ENCODE results near the gene CD8A.
"Not testable (repeated sequence)": the region's sequence is repeated elsewhere in the genome, so short reads cannot be mapped to it uniquely, and the experiment has no call there.

CD8A gene

GRCh38 chr2:86746939-86747338, 43.8 kb downstream of the CD8A start (continued):
- TF ChIP-seq PPARA (CRISPR knock-in tag; IDR thresholded peaks at IDR 0.05; ENCODE audit: borderline replicate concordance) (no peak), TCF4 (CRISPR knock-in tag; IDR thresholded peaks at IDR 0.05; ENCODE audit: borderline replicate concordance) (no peak), ZNF565 (CRISPR knock-in tag; conservative IDR thresholded peaks at IDR 0.05; ENCODE audit: low read depth) (no peak), ZFP30 (CRISPR knock-in tag; IDR thresholded peaks at IDR 0.05) (no peak)
- TF ChIP-seq, protein P1, sequence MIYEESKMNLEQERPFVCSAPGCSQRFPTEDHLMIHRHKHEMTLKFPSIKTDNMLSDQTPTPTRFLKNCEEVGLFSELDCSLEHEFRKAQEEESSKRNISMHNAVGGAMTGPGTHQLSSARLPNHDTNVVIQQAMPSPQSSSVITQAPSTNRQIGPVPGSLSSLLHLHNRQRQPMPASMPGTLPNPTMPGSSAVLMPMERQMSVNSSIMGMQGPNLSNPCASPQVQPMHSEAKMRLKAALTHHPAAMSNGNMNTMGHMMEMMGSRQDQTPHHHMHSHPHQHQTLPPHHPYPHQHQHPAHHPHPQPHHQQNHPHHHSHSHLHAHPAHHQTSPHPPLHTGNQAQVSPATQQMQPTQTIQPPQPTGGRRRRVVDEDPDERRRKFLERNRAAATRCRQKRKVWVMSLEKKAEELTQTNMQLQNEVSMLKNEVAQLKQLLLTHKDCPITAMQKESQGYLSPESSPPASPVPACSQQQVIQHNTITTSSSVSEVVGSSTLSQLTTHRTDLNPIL (CRISPR knock-in tag; IDR thresholded peaks at IDR 0.05; ENCODE audit: low read depth) = no peak

DNA sequence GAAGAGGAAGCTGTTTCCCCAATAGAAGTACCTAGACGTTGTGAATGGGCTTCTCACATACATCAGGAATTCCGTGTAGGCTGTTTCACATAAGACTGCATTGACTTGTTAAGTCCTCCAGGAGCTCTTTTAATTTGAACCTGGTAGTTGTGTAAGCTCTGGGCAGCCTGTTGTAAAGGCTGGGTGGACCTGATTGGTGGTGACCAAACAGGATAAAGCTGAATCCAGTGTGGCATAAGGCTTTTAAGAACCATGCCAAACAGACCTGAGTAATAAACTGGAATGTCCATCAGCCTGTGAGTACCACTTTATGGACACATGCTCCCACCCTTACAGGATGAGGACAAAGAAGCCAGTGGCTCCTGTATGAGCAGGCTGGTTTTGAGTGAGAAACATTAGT, 46.6 kb downstream of the CD8A start:
- TF ChIP-seq PATZ1 (CRISPR knock-in tag; IDR thresholded peaks at IDR 0.05; ENCODE audit: borderline replicate concordance) = no peak
- no peak for TF ChIP-seq TCF4 (CRISPR knock-in tag; IDR thresholded peaks at IDR 0.05; ENCODE audit: borderline replicate concordance)
- TF ChIP-seq, protein P2, sequence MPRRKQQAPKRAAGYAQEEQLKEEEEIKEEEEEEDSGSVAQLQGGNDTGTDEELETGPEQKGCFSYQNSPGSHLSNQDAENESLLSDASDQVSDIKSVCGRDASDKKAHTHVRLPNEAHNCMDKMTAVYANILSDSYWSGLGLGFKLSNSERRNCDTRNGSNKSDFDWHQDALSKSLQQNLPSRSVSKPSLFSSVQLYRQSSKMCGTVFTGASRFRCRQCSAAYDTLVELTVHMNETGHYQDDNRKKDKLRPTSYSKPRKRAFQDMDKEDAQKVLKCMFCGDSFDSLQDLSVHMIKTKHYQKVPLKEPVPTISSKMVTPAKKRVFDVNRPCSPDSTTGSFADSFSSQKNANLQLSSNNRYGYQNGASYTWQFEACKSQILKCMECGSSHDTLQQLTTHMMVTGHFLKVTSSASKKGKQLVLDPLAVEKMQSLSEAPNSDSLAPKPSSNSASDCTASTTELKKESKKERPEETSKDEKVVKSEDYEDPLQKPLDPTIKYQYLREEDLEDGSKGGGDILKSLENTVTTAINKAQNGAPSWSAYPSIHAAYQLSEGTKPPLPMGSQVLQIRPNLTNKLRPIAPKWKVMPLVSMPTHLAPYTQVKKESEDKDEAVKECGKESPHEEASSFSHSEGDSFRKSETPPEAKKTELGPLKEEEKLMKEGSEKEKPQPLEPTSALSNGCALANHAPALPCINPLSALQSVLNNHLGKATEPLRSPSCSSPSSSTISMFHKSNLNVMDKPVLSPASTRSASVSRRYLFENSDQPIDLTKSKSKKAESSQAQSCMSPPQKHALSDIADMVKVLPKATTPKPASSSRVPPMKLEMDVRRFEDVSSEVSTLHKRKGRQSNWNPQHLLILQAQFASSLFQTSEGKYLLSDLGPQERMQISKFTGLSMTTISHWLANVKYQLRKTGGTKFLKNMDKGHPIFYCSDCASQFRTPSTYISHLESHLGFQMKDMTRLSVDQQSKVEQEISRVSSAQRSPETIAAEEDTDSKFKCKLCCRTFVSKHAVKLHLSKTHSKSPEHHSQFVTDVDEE (CRISPR knock-in tag; IDR thresholded peaks at IDR 0.05) = no peak
- no peak for TF ChIP-seq RARB (CRISPR knock-in tag; IDR thresholded peaks at IDR 0.05)
- TF ChIP-seq ZFP3 (CRISPR knock-in tag; IDR thresholded peaks at IDR 0.05) = no peak
- no peak for TF ChIP-seq SNAI2 (CRISPR knock-in tag; IDR thresholded peaks at IDR 0.05)
- TF ChIP-seq, protein P3, sequence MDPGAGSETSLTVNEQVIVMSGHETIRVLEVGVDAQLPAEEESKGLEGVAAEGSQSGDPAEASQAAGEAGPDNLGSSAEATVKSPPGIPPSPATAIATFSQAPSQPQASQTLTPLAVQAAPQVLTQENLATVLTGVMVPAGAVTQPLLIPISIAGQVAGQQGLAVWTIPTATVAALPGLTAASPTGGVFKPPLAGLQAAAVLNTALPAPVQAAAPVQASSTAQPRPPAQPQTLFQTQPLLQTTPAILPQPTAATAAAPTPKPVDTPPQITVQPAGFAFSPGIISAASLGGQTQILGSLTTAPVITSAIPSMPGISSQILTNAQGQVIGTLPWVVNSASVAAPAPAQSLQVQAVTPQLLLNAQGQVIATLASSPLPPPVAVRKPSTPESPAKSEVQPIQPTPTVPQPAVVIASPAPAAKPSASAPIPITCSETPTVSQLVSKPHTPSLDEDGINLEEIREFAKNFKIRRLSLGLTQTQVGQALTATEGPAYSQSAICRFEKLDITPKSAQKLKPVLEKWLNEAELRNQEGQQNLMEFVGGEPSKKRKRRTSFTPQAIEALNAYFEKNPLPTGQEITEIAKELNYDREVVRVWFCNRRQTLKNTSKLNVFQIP (CRISPR knock-in tag; IDR thresholded peaks at IDR 0.05; ENCODE audit: borderline replicate concordance, low read depth) = no peak
- no peak for TF ChIP-seq TOX (CRISPR knock-in tag; IDR thresholded peaks at IDR 0.05; ENCODE audit: borderline replicate concordance)
- no peak for ATAC-seq

DNA sequence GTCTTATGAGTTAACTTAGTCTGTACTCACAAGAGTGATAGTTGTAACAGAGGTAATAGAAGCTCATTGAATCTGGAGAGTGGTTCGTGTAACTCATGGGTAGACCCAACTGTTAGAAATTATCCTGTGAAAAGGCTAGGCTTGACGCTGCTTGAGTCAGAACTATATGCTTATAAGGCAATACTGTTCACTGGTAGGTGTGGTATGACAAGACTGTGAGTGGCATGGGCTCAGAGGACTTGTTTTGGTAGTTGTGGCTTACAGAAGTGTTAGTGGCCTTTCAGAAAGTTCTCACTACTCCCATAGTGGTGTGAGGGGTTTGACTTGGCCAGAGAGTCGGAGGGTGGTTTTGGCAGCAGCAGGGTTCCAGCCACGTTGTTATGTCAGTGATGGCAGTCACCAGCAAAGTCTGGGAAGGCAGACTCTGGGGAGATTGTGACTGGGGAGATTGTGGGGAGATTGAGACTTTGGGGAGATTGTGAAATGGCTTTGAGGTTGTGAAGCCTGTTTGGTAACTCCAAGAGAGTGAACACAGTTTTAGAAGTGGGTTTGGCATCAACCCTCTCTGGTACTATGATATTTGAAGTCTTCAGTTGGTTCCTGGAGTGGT, 48.7 kb downstream of the CD8A start:
- ATAC-seq = not testable (repeated sequence)

DNA sequence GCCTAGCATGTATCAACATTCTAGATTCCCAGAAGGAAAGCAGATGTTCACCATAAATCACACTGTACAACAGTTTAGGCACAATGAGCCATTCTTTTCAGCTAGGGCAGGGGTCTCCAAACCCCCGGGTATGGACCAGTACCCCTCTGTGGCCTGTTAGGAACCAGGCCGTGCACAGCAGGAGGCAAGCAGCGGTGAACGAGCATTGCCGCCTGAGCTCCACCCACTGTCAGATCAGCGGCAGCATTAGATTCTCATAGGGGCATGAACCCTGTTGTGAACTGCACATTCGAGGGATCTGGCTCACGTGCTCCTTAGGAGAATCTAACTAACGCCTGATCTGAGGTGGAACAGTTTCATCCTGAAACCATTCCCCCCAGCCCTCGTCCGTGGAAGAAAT, 50.8 kb downstream of the CD8A start:
- not testable (repeated sequence) for ATAC-seq

- ATAC-seq = not testable (repeated sequence)
Measured at GRCh38 chr2:86739485-86739884, 51.2 kb downstream of the CD8A start.

- not testable (repeated sequence) for ATAC-seq
Measured at GRCh38 chr2:86734896-86735295, 55.8 kb downstream of the CD8A start.

Measured in SK-N-SH treated with all-trans-retinoic acid at 6 μM for 48 hours (cell line).